Endothelial cell of umbilical vein (primary cell): ENCODE results near the gene CARHSP1. TPM values are rescaled to one million over a fixed set of nuclear protein-coding genes. Genes with fewer than 3 reads are reported as not detected.

Experiments used
- BruUV-seq: library from RNA; stranded (reverse); fragments of 400-500 nt; replicated peaks from 2 replicates; lab custom pipeline; 2021; lab: Mats Ljungman, UMichigan
- CTCF ChIA-PET: fragments of 300-600, 350-600 bp; sonication (Branson Sonifier 250); formaldehyde crosslinking; loops from one replicate; lab custom pipeline; 2021; ENCODE audit warnings: antibody characterized with exemption, inconsistent platforms; lab: Charles Lee
- POLR2A ChIA-PET: fragments of 300-600, 350-600 bp; sonication (Branson Sonifier 250); formaldehyde crosslinking; loops from one replicate; lab custom pipeline; 2021; ENCODE audit warnings: antibody characterized with exemption, inconsistent platforms; lab: Charles Lee
- DNase-seq: peaks from one replicate; pipeline ENCODE4 v3.0.0-alpha.2; 2011; ENCODE audit warnings: low read depth, low spot score
- FAIRE-seq: peaks from 2 replicates; lab custom pipeline; 2011; peaks lifted over from hg19 to GRCh38; lab: Jason Lieb, UNC
- H2AFZ ChIP-seq: 2 replicates; pipeline ENCODE4 v1.6.0; 2012; ENCODE audit warnings: low read depth, low read length, control low read depth, inconsistent platforms
- H3K27ac ChIP-seq: 2 replicates; pipeline ENCODE4 v1.5.1; 2011; ENCODE audit warnings: low read depth, mild to moderate bottlenecking, control low read depth, low read length, moderate library complexity; ENCODE audit not compliant: insufficient read depth
- H3K27me3 ChIP-seq, 2 experiments: 2 replicates each; pipeline versions ENCODE4 v1.6.0 to v1.6.1; 2011; ENCODE audit warnings: low read length in 2 of 2, mixed read lengths in 1 of 2; ENCODE audit not compliant: control insufficient read depth in 2 of 2, insufficient read depth in 2 of 2
- H3K36me3 ChIP-seq, 2 experiments: 2 replicates in 1 of 2; 3 replicates in 1 of 2; pipeline ENCODE4 v1.5.1; 2011; ENCODE audit warnings: low read length in 2 of 2, mild to moderate bottlenecking in 1 of 2, moderate library complexity in 1 of 2; ENCODE audit not compliant: control insufficient read depth in 2 of 2, insufficient read depth in 2 of 2; ENCODE audit errors: extremely low read depth in 1 of 2
- H3K4me1 ChIP-seq: 3 replicates; pipeline ENCODE4 v1.5.1; 2011; ENCODE audit warnings: mild to moderate bottlenecking, low read length; ENCODE audit not compliant: control insufficient read depth, insufficient read depth; ENCODE audit errors: extremely low read depth
- H3K4me2 ChIP-seq: 2 replicates; pipeline ENCODE4 v1.6.1; 2011; ENCODE audit warnings: low read length, control low read depth, mixed read lengths; ENCODE audit not compliant: insufficient read depth
- H3K4me3 ChIP-seq, 3 experiments: fragments of 200-600 bp in 1 of 3; sonication (generic), shearing (Covaris generic) in 1 of 3; replicated peaks in 1 of 3; 2 replicates each; pipeline ENCODE4 v1.5.1; 2011 to 2016; ENCODE audit warnings: control low read depth in 3 of 3, low read length in 3 of 3, mild to moderate bottlenecking in 2 of 3, inconsistent platforms in 1 of 3, low read depth in 1 of 3, moderate library complexity in 1 of 3; ENCODE audit not compliant: insufficient read depth in 1 of 3
- H3K79me2 ChIP-seq: 2 replicates; pipeline ENCODE4 v1.6.0; 2012; ENCODE audit warnings: low read length, inconsistent platforms; ENCODE audit not compliant: control insufficient read depth, insufficient read depth
- H3K9ac ChIP-seq: replicated peaks from 2 replicates; pipeline ENCODE3; 2011; ENCODE audit warnings: low read length, control low read depth; ENCODE audit not compliant: insufficient read depth; ENCODE audit errors: extremely low read depth
- H3K9me1 ChIP-seq: replicated peaks from 3 replicates; pipeline ENCODE4 v1.6.0; 2011; ENCODE audit warnings: mild to moderate bottlenecking, low read length; ENCODE audit not compliant: control insufficient read depth, insufficient read depth; ENCODE audit errors: extremely low read depth
- H3K9me3 ChIP-seq: replicated peaks from 2 replicates; pipeline ENCODE4 v1.5.1; 2012; ENCODE audit warnings: low read length, inconsistent platforms; ENCODE audit not compliant: control insufficient read depth, insufficient read depth
- H4K20me1 ChIP-seq: replicated peaks from 2 replicates; pipeline ENCODE3; 2011; ENCODE audit warnings: mild to moderate bottlenecking, low read length; ENCODE audit not compliant: control insufficient read depth, insufficient read depth; ENCODE audit errors: extremely low read depth
- EZH2 ChIP-seq: IDR thresholded peaks from 2 replicates; pipeline ENCODE4 v1.6.1; 2012; ENCODE audit warnings: borderline replicate concordance, low read depth, mild to moderate bottlenecking, moderate library complexity, low read length, inconsistent platforms; ENCODE audit not compliant: severe bottlenecking
- GATA2 ChIP-seq: IDR thresholded peaks from 2 replicates; pipeline ENCODE4 v1.7.0; 2011; ENCODE audit warnings: low read depth, mild to moderate bottlenecking, moderate library complexity, mixed read lengths, low read length; ENCODE audit not compliant: insufficient read length, insufficient read depth
- MYC ChIP-seq: IDR thresholded peaks from one replicate; pipeline ENCODE4 v1.6.1; 2011; ENCODE audit warnings: mild to moderate bottlenecking, low read depth, low read length
- POLR2AphosphoS5 ChIP-seq: IDR thresholded peaks from 2 replicates; pipeline ENCODE4 v1.6.1; 2012; ENCODE audit warnings: low read depth, mild to moderate bottlenecking, control low read depth, low read length, moderate library complexity; ENCODE audit not compliant: insufficient read depth
- dilution Hi-C: fragments of 300-500 bp; cut with MboI; formaldehyde crosslinking; loops from one replicate; pipeline ENCODE4 v1.15.0; 2019; ENCODE audit warnings: low sequenced_read_pairs; ENCODE audit not compliant: extremely low pct_ligation_motif_present
- intact Hi-C: fragments of 100-400 bp; cut with micrococcal nuclease; formaldehyde crosslinking; loops from one replicate; pipeline ENCODE4 v1.10.0; 2022
- polyA plus RNA-seq, 4 experiments: library from polyadenylated mRNA; depleted of rRNA in 3 of 4; stranded (reverse) in 3 of 4; unstranded in 1 of 4; fragments of >200 nt; gene quantifications; 2 replicates each; pipeline versions ENCODE4 v1.2.1 to v1.2.3, GENCODE V29; 2011 to 2012; ENCODE audit warnings: missing spikeins in 1 of 4
- total RNA-seq: library from RNA; stranded (reverse); gene quantifications from 2 replicates; pipeline ENCODE4 v1.2.3, GENCODE V29; 2021
- TF ChIP-seq, protein P1 (sequence below): IDR thresholded peaks from 2 replicates; pipeline ENCODE4 v1.6.1; 2011; ENCODE audit not compliant: insufficient read depth, insufficient read length
- TF ChIP-seq, protein P2 (sequence below), 2 donors: IDR thresholded peaks; 1 replicate in 1 of 2; 2 replicates in 1 of 2; pipeline ENCODE4 v1.5.1; 2011; ENCODE audit warnings: low read length in 2 of 2, mild to moderate bottlenecking in 2 of 2, moderate library complexity in 2 of 2, control low read depth in 1 of 2, inconsistent platforms in 1 of 2, low read depth in 1 of 2; ENCODE audit not compliant: insufficient read depth in 1 of 2; ENCODE audit errors: extremely low read depth in 1 of 2

Gene CARHSP1
- total and polyA plus RNA-seq, 2 donors (not counting 3 experiments of a cell fraction or from before 2014, with no cell fraction given): 64.9 to 72.5 TPM

DNA sequence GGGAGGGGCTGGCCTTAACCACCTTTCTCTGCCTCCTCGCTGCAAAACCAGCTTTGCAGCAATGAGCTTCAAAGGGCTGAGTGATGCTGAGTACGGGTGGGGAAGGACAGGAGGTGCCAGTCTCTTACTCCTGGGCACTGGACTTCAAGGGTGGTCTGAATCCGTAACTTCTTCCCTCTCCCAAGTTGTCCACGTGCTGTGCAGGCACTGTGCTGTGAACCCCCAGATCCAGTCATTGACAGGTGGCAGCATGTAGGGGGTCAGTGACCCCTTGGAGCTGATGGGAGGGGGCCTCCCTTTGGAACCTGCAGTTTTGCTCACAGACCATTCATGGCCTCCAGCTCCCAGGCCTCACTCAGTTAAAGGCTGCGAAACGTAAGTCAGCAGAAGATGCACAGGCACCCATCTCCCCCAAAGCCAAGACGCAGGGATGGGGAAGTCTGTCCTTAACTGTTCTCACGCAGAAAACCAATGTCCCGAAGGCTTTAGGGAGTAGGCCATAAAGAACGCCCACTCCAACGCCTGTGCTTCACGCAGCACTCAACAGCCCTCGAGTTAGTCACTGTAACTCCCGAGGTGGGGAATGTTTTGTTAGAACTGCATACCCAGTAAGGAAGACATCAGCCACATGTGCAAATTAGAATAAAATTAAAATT lies 21.2 kb upstream of the CARHSP1 start:
- H3K4me1 ChIP-seq: peaks cover 12% of the 10 kb centered on the region
- intact Hi-C loops: loop anchor here (5.0 kb wide), 1 partner anchor 117 kb away; no protein-coding TSS in a partner anchor
- ChIA-PET POLR2A (no interaction called here), CTCF (interaction anchor here (1.3 to 2.1 kb wide), 3 partner anchors 10 to 119 kb away, joined by 3 to 18 read pairs (median 9); no protein-coding TSS in a partner anchor)
- no peak for FAIRE-seq
- no peak overlapping the region for H3K27ac ChIP-seq
- no peaks in the 10 kb centered on the region for H3K79me2 ChIP-seq
- H3K27me3 ChIP-seq: no peaks in the 10 kb centered on the region
- H3K4me2 ChIP-seq: no peak overlapping the region
- BruUV-seq: no TSS peak
- H4K20me1 ChIP-seq: no peaks in the 10 kb centered on the region
- no peak overlapping the region for H3K9ac ChIP-seq
- H3K36me3 ChIP-seq: peaks cover 11 to 31% of the 10 kb centered on the region in 2 experiments
- no peaks in the 10 kb centered on the region for H3K9me1 ChIP-seq
- no peaks in the 10 kb centered on the region for H3K9me3 ChIP-seq
- dilution Hi-C loops: no loop called here
- TF ChIP-seq POLR2AphosphoS5 (no peak), MYC (no peak), GATA2 (no peak), EZH2 (no peak)
- TF ChIP-seq, protein P1, sequence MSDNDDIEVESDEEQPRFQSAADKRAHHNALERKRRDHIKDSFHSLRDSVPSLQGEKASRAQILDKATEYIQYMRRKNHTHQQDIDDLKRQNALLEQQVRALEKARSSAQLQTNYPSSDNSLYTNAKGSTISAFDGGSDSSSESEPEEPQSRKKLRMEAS: no peak
- TF ChIP-seq, protein P2, sequence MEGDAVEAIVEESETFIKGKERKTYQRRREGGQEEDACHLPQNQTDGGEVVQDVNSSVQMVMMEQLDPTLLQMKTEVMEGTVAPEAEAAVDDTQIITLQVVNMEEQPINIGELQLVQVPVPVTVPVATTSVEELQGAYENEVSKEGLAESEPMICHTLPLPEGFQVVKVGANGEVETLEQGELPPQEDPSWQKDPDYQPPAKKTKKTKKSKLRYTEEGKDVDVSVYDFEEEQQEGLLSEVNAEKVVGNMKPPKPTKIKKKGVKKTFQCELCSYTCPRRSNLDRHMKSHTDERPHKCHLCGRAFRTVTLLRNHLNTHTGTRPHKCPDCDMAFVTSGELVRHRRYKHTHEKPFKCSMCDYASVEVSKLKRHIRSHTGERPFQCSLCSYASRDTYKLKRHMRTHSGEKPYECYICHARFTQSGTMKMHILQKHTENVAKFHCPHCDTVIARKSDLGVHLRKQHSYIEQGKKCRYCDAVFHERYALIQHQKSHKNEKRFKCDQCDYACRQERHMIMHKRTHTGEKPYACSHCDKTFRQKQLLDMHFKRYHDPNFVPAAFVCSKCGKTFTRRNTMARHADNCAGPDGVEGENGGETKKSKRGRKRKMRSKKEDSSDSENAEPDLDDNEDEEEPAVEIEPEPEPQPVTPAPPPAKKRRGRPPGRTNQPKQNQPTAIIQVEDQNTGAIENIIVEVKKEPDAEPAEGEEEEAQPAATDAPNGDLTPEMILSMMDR (IDR thresholded peaks at IDR 0.05; ENCODE audit: extremely low read depth in 1 of 2, insufficient read depth in 1 of 2, low read depth in 1 of 2, low read length in 2 of 2): no peak
- no peak for DNase-seq
- H2AFZ ChIP-seq: no peak overlapping the region
- no peak overlapping the region for H3K4me3 ChIP-seq
